SH-SY5Y (cell line): ENCODE results near the gene RAD51B.

Experiments used
- GATA2 ChIP-seq: IDR thresholded peaks from 2 replicates; pipeline ENCODE4 v1.6.1; 2011; ENCODE audit warnings: mild to moderate bottlenecking, low read depth, low read length
- GATA3 ChIP-seq: IDR thresholded peaks from 2 replicates; pipeline ENCODE4 v1.6.1; 2011; ENCODE audit warnings: low read depth, mild to moderate bottlenecking, low read length, moderate library complexity

The RAD51B gene

GRCh38 chr14:68210729-68211299 is 391.2 kb downstream of the RAD51B start:
- TF ChIP-seq GATA3 (no peak), GATA2 (no peak)

- TF ChIP-seq GATA2 (no peak), GATA3 (no peak)
Measured at GRCh38 chr14:68211421-68211820, 391.8 kb downstream of the RAD51B start.

- TF ChIP-seq GATA3 (no peak), GATA2 (no peak)
Measured at GRCh38 chr14:68211886-68212285, 392.3 kb downstream of the RAD51B start.

- TF ChIP-seq GATA2 (no peak), GATA3 (no peak)
Measured at GRCh38 chr14:68212361-68212760, 392.8 kb downstream of the RAD51B start.

GRCh38 chr14:68214431-68214830 is 394.9 kb downstream of the RAD51B start:
- TF ChIP-seq GATA2 (no peak), GATA3 (no peak)

- TF ChIP-seq GATA3 (no peak), GATA2 (no peak)
Measured at GRCh38 chr14:68215629-68216028, 396.1 kb downstream of the RAD51B start.

GRCh38 chr14:68216079-68216478 is 396.5 kb downstream of the RAD51B start:
- TF ChIP-seq GATA3, result no peak
- TF ChIP-seq GATA2, result no peak

GRCh38 chr14:68216957-68217356 is 397.4 kb downstream of the RAD51B start:
- TF ChIP-seq GATA2 (no peak), GATA3 (no peak)

- TF ChIP-seq GATA2 (no peak), GATA3 (no peak)
Measured at GRCh38 chr14:68217791-68218340, 398.3 kb downstream of the RAD51B start.

GRCh38 chr14:68219407-68219806 is 399.8 kb downstream of the RAD51B start:
- no peak for TF ChIP-seq GATA3
- no peak for TF ChIP-seq GATA2

GRCh38 chr14:68222154-68222553 is 402.6 kb downstream of the RAD51B start:
- no peak for TF ChIP-seq GATA3
- TF ChIP-seq GATA2, result no peak

GRCh38 chr14:68222726-68223125 is 403.1 kb downstream of the RAD51B start:
- TF ChIP-seq GATA2 (no peak), GATA3 (no peak)

GRCh38 chr14:68223631-68224030 is 404.1 kb downstream of the RAD51B start:
- TF ChIP-seq GATA2 (no peak), GATA3 (no peak)

GRCh38 chr14:68225321-68225720 is 405.7 kb downstream of the RAD51B start:
- TF ChIP-seq GATA3, result no peak
- TF ChIP-seq GATA2, result no peak

GRCh38 chr14:68226523-68226922 is 406.9 kb downstream of the RAD51B start:
- TF ChIP-seq GATA3 (no peak), GATA2 (no peak)

GRCh38 chr14:68228656-68229055 is 409.1 kb downstream of the RAD51B start:
- TF ChIP-seq GATA3 (no peak), GATA2 (no peak)
